ENCODE measurements around the gene TMEM154.

TMEM154 gene

DNA sequence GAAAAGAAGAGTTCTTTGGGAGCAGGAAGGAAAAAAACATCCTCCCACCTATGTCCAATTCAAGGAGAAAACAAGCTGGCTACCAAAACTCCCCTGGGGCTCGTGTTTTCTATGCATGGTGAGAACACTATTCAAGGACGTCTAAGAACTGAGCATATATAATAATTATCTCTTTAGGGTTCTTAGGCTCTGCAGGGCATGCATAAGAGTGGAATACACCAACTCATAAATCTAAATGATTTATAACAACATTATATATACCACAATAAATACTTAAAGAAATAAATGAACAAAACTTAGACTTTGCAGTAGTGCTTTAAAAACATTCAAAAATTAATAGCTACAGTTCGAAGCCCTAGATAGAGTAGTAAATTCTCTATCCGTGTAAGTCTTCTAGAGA is 19.5 kb upstream of the TMEM154 start:
- Histone ChIP-seq H3K4me1 (peaks cover 0 to 7% (median 0%) of the 10 kb centered on the region in 10 experiments; a peak in 2 of 20 replicates), H3K36me3 (no peaks in the 10 kb centered on the region), H4K20me1 (no peaks in the 10 kb centered on the region), H3K4me3 (no peak overlapping the region), H3K9ac (no peak overlapping the region), H3K27me3 (no peaks in the 10 kb centered on the region), H3K27ac (no peak overlapping the region), H3K4me2 (no peak overlapping the region), H3K9me3 (replicated peaks in 1 of 11) (peaks cover 0 to 27% (median 15%) of the 10 kb centered on the region in 11 experiments; a peak in 21 of 22 replicates)
- TF ChIP-seq Cebpa-rat (IDR thresholded peaks at IDR 0.05): no peak

DNA sequence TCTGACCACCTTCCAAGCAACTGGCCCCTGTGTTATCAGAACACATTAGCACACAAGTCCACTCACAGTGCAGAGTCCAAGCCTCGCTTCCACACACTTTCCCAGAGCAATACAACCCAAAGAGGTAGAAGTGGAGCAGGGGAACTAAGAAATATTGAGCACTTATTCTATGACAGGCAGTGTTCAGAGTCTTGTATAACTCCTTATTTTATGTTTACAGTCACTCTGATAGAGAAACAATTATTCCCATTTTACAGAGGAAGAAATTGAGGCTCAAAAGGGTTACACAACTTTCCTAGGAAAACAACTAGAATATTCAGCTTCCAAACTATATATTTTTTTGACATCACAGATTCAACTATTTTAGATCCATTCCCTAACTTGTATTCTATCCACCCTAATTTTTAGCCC is 18.3 kb upstream of the TMEM154 start:
- H3K4me1 ChIP-seq: peaks cover 0 to 7% (median 0%) of the 10 kb centered on the region in 10 experiments; a peak in 2 of 20 replicates
- H3K36me3 ChIP-seq: no peaks in the 10 kb centered on the region
- no peak overlapping the region for H3K9ac ChIP-seq
- H3K27me3 ChIP-seq: no peaks in the 10 kb centered on the region
- no peak overlapping the region for H3K4me2 ChIP-seq
- H3K9me3 ChIP-seq (replicated peaks in 1 of 11): peaks cover 0 to 15% (median 7%) of the 10 kb centered on the region in 11 experiments; a peak in 10 of 22 replicates
- H3K27ac ChIP-seq: no peak overlapping the region
- H3K4me3 ChIP-seq: no peak overlapping the region
- no peak for TF ChIP-seq Cebpa-rat (IDR thresholded peaks at IDR 0.05)
- no peaks in the 10 kb centered on the region for H4K20me1 ChIP-seq

DNA sequence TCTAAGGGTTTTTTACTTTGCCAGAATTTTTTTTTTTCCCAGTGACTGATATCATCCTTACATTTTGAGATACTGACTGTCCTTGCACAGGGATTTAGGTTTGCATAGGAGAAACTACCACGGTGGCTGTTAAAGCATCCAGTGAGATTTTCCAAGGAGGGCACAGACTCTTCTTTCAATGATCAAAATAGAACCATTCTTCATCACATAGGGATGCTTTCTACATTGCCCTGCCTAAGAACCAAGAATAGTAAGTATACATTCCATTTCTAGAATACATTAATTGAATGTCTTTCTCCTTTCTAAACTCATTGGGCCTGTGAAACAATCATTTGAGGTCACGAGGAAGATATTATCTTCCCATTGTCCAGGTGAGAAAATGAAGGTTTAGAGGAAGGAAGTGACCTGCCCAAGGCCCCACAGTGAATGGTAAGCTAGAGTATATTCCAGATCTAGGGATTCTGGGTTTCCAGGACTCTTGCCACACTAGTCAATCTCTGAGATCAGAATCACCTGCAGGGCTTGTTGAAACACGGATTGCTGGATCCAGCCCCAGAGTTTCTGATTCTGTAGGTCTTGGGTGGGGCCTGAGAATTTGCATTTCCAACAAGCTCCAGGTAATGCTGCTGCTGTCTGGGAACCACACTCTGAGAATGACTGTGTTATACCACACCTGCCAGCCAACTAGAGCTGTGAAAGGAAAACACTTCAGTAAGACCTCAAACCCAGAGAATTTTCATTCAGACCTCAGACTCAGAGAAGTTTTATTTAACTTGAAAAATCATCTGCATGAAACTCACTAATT is 17.7 kb upstream of the TMEM154 start:
- Histone ChIP-seq H3K27me3 (no peaks in the 10 kb centered on the region), H3K36me3 (no peaks in the 10 kb centered on the region), H3K27ac (no peak overlapping the region), H3K4me2 (peak overlapping the region in 1 of 11 experiments; percentile 70; a peak in 1 of 22 replicates), H3K4me1 (peaks cover 0 to 7% (median 0%) of the 10 kb centered on the region in 10 experiments; a peak in 2 of 20 replicates), H3K9ac (no peak overlapping the region), H3K4me3 (no peak overlapping the region), H3K9me3 (replicated peaks in 1 of 11) (peaks cover 0 to 9% (median 3%) of the 10 kb centered on the region in 11 experiments; a peak in 6 of 22 replicates), H4K20me1 (no peaks in the 10 kb centered on the region)
- no peak for TF ChIP-seq Cebpa-rat (IDR thresholded peaks at IDR 0.05)

DNA sequence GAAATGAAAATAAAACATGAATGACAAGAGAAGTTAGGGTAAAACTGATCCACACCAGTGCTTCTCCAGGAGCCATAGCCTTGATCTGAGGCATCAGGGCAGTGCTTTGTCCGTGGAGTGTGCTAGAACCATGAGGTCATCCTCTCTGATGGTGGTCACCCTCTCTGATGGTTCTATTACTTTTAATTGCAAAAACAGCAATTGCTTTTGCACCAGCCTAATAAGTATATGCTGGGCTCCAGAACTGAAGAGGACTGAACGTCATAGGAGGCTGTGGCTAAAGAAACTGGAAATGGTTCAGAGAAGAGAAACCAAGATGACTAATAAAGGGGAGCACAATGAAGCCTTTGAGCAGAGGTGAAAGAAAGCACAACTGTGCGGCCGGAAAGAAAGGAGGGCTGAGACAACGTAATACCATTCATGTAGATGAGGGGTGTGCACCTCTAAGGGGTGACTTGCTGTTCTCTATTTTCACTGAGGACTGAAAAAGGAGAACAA is 17.0 kb upstream of the TMEM154 start:
- Histone ChIP-seq H3K9ac (no peak overlapping the region), H3K27ac (no peak overlapping the region), H4K20me1 (no peaks in the 10 kb centered on the region), H3K27me3 (no peaks in the 10 kb centered on the region), H3K36me3 (no peaks in the 10 kb centered on the region), H3K9me3 (replicated peaks in 1 of 11) (0 out of 22 replicates have a peak, but pooled peaks cover 0 to 2% (median 0%) of the 10 kb centered on the region in 11 experiments), H3K4me1 (peaks cover 0 to 7% (median 0%) of the 10 kb centered on the region in 10 experiments; a peak in 2 of 20 replicates), H3K4me3 (no peak overlapping the region), H3K4me2 (peak overlapping the region in 1 of 11 experiments; percentile 70; a peak in 2 of 22 replicates)
- TF ChIP-seq Cebpa-rat (IDR thresholded peaks at IDR 0.05): no peak

DNA sequence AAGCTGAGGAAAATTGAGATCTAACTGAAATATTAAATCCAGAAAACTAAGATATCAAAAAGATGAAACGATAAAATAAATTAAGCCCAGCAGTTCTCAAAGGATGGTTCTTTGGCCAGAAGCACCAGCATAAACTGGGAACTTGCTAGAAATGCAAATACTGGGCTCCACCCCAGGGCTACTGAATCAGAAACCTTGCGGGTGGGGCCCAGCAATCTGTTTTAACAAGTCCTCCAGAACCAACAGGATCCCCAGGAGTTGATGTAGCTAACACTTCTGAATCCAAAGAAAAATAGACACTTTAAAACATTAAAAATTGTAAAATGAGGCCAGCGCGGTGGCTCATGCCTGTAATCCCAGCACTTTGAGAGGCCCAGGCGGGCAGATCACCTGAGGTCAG is 14.1 kb upstream of the TMEM154 start:
- H3K4me2 ChIP-seq: no peak overlapping the region
- no peaks in the 10 kb centered on the region for H3K27me3 ChIP-seq
- H3K9ac ChIP-seq: no peak overlapping the region
- H3K36me3 ChIP-seq: no peaks in the 10 kb centered on the region
- H3K4me3 ChIP-seq: no peak overlapping the region
- H3K9me3 ChIP-seq (replicated peaks in 1 of 11): no peaks in the 10 kb centered on the region
- no peak for TF ChIP-seq Cebpa-rat (IDR thresholded peaks at IDR 0.05)
- peaks cover 0 to 7% (median 0%) of the 10 kb centered on the region in 10 experiments; a peak in 3 of 20 replicates for H3K4me1 ChIP-seq
- H3K27ac ChIP-seq: no peak overlapping the region
- no peaks in the 10 kb centered on the region for H4K20me1 ChIP-seq

DNA sequence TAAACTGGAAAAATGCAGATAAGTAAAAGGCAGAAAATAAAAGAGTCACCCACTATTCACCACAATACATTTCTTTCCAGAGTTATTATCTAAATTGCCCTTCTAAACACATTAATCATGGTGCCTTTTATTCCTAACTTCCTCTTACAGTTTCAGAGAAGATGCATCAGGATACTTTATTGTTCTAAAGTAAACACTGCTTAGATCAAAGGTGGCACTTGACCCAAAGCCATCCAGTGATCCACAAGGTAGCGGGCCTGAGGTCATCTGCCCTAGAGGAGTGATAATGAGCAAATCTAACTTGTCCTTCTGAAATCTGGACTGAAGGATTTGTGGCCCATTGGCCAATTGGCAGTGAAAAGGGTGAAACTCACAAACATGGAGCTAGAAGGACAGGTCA is 12.0 kb upstream of the TMEM154 start:
- H3K4me3 ChIP-seq: no peak overlapping the region
- no peaks in the 10 kb centered on the region for H3K27me3 ChIP-seq
- no peaks in the 10 kb centered on the region for H4K20me1 ChIP-seq
- H3K27ac ChIP-seq: no peak overlapping the region
- H3K9ac ChIP-seq: no peak overlapping the region
- no peaks in the 10 kb centered on the region for H3K9me3 ChIP-seq (replicated peaks in 1 of 11)
- H3K36me3 ChIP-seq: no peaks in the 10 kb centered on the region
- no peak for TF ChIP-seq Cebpa-rat (IDR thresholded peaks at IDR 0.05)
- peaks cover 0 to 6% (median 0%) of the 10 kb centered on the region in 10 experiments; a peak in 3 of 20 replicates for H3K4me1 ChIP-seq
- no peak overlapping the region for H3K4me2 ChIP-seq

DNA sequence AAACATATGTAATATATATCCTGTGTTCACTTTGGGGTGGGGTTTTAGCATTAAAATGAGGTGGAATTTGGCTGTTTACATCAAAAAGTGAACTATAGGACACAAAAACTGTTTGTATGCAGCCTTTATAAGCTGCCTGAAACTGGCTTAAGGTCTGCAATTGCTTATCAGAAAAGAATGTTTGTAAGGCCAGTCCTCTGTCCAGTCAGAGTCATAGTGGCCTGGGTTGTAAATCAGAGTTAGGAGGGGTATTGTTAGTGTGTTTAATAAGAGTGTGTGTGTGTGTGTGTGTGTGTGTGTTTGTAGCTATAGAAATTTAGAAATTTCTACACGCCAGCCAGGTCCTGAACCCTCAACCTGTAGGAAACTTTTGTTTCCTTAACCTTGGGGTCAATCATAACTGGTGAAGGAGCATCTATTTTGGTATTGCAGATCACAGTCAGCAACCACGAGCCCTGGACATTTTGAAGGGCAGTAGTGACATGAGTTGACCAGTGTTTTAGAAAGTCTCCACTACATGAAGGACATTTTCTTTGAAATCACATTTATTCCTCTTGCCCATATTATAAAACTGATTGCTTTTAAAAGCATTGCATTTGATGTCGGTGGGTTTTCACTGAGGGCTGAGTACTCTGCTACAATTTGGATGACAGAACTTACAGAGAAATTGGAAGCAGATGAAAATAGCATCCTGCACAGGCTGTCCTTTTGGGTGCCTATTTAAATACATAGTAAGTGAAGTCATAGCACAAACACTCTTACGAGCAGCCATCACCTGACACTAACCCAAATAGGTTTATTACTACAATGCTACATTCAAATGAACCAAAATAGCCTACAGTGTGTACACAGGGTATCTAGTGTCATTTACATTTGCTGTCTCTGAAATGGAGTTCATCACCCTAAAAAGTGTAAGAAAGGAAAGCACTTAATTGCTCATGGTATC is 11.2 kb upstream of the TMEM154 start:
- Histone ChIP-seq H3K4me1 (peaks cover 0 to 6% (median 0%) of the 10 kb centered on the region in 10 experiments; a peak in 1 of 20 replicates), H3K27ac (no peak overlapping the region), H3K27me3 (no peaks in the 10 kb centered on the region), H3K4me3 (no peak overlapping the region), H3K9ac (no peak overlapping the region), H4K20me1 (no peaks in the 10 kb centered on the region), H3K36me3 (no peaks in the 10 kb centered on the region), H3K9me3 (replicated peaks in 1 of 11) (no peaks in the 10 kb centered on the region), H3K4me2 (no peak overlapping the region)
- TF ChIP-seq Cebpa-rat (IDR thresholded peaks at IDR 0.05): no peak

DNA sequence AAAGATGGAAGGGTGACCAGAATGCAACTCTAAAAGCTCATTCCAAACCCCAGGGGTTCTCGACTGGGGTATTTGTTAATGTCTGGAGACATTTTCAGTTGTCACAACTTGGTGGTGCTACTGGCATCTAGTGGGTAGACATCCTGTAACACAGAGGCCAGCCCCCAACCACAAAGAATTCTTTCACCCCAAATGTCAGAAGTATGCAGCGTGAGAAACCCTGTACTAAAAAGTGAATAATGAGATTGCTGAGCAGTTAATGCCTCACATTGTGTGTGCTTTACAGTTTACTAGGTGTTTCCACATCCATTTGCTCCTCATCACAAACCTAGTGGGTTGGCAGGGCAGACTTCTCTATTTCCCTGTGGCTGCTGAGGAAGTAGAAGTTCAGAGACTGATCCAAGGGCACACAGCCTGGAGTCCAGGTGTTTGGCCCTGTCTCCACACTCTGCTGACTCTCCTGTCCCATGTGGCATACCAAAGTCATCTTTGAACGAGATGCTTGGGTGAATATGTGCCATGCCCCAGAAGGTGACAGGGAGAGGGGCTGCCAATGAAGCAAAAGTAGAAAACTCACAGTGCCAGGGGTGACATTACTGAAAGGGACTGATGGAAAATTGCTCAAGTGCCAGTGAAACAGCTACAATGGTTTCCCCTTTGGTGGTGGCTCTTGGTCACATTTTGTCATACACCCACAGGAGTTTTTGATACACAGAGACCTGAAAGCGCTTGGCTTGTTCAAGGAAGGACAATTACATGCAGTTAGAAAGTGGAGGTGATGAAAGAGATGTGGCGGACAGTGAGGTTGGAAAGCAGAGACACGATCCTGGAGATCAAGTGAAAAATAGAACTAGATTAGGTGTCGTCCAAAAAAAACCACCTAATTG is 10.1 kb upstream of the TMEM154 start:
- no peak overlapping the region for H3K4me3 ChIP-seq
- TF ChIP-seq Cebpa-rat (IDR thresholded peaks at IDR 0.05): no peak
- H3K4me2 ChIP-seq: peak overlapping the region in 2 of 11 experiments; percentile 0 to 17; a peak in 2 of 22 replicates
- no peak overlapping the region for H3K9ac ChIP-seq
- H3K27me3 ChIP-seq: no peaks in the 10 kb centered on the region
- H3K4me1 ChIP-seq: peaks cover 0 to 6% (median 0%) of the 10 kb centered on the region in 10 experiments; a peak in 1 of 20 replicates
- no peak overlapping the region for H3K27ac ChIP-seq
- H3K9me3 ChIP-seq (replicated peaks in 1 of 11): no peaks in the 10 kb centered on the region
- H4K20me1 ChIP-seq: no peaks in the 10 kb centered on the region
- no peaks in the 10 kb centered on the region for H3K36me3 ChIP-seq

All from BLaER1 treated with 17β-estradiol and CSF1 and Interleukin-3, amounts not matched to agents 10 nM and 100 nM (cell line).